ENCODE measurements around the gene UCP3.
"Not testable (repeated sequence)": the region's sequence is repeated elsewhere in the genome, so short reads cannot be mapped to it uniquely, and the experiment has no call there.

- TF ChIP-seq CTCF (IDR thresholded peaks at IDR 0.05; ENCODE audit: low read depth, low read length, missing input control); JUND (IDR thresholded peaks at IDR 0.05); MAX (IDR thresholded peaks at IDR 0.05); RAD21 (IDR thresholded peaks at IDR 0.05); SP1 (IDR thresholded peaks at IDR 0.05); YY1 (IDR thresholded peaks at IDR 0.05); ZBTB33 (IDR thresholded peaks at IDR 0.05); REST (IDR thresholded peaks at IDR 0.05); FOXA1 (IDR thresholded peaks at IDR 0.05); EGR1 (IDR thresholded peaks at IDR 0.05; ENCODE audit: low read depth in 2 of 2); TAF1 (conservative IDR thresholded peaks at IDR 0.05); NR2F2 (IDR thresholded peaks at IDR 0.05): not testable (repeated sequence)
Measured at GRCh38 chr11:73985661-73986060, 23.2 kb downstream of the UCP3 start.
